Adrenal gland (tissue), 5 donors: ENCODE results near the gene CYP1A2.

ENCODE experiments used
- CTCF ChIP-seq, 6 experiments: fragments of 450-650 bp in 4 of 6; fragments of 200-600 bp in 2 of 6; sonication (generic) in 1 of 6; IDR thresholded peaks; 1 replicate in 5 of 6; 2 replicates in 1 of 6; pipeline versions ENCODE4 v1.5.1 to v1.8.0; 2016 to 2021; ENCODE audit warnings: antibody characterized with exemption in 6 of 6, mild to moderate bottlenecking in 2 of 6, moderate library complexity in 1 of 6
- POLR2A ChIP-seq, 2 donors: fragments of 450-650 bp; IDR thresholded peaks; one replicate each; pipeline ENCODE4 v1.6.1; 2017; ENCODE audit warnings: antibody characterized with exemption in 2 of 2, mild to moderate bottlenecking in 2 of 2, moderate library complexity in 1 of 2
- donor health status: DM: no; HTN: no; CAD: no.

- no peak for TF ChIP-seq CTCF (IDR thresholded peaks at IDR 0.05)
- no peak for TF ChIP-seq POLR2A (IDR thresholded peaks at IDR 0.05)
Measured at GRCh38 chr15:74725845-74726773, 22.5 kb upstream of the CYP1A2 start.
